Activated CD8-positive, alpha-beta memory T cell treated with anti-CD3 and anti-CD28 coated beads, Interleukin-2, amount 10 ng/mL, durations not matched to agents 7 days and 5 days (primary cell): Measurements from ENCODE around the gene PPP1R12B. TPM values are rescaled to one million over a fixed set of nuclear protein-coding genes. Genes with fewer than 3 reads are reported as not detected.
"Not testable (repeated sequence)": the region's sequence is repeated elsewhere in the genome, so short reads cannot be mapped to it uniquely, and the experiment has no call there.

Experiments
- ATAC-seq: fragments of 150-1000 bp; cut with Tn5 transposase; one replicate; pipeline ENCODE4 v1.10.0; 2021; ENCODE audit warnings: moderate library complexity
- CTCF ChIA-PET: fragments of 350-600 bp; sonication (Branson Sonifier 250); formaldehyde crosslinking; loops from one replicate; lab custom pipeline; 2021; ENCODE audit warnings: antibody characterized with exemption; lab: Charles Lee
- DNase-seq: peaks from one replicate; pipeline ENCODE4 v3.0.0-alpha.2; 2020
- H3K27ac Mint-ChIP-seq: one replicate; pipeline ENCODE4 v1.8.0; 2021; ENCODE audit warnings: mild to moderate bottlenecking, mixed read lengths
- H3K27me3 Mint-ChIP-seq: one replicate; pipeline ENCODE4 v1.8.0; 2021; ENCODE audit warnings: mixed read lengths
- H3K36me3 Mint-ChIP-seq: one replicate; pipeline ENCODE4 v1.8.0; 2021; ENCODE audit warnings: mild to moderate bottlenecking, mixed read lengths
- H3K4me1 Mint-ChIP-seq: one replicate; pipeline ENCODE4 v1.8.0; 2021; ENCODE audit warnings: mixed read lengths
- H3K4me3 Mint-ChIP-seq: one replicate; pipeline ENCODE4 v1.8.0; 2021; ENCODE audit warnings: mild to moderate bottlenecking, moderate library complexity, mixed read lengths
- H3K9me3 Mint-ChIP-seq: one replicate; pipeline ENCODE4 v1.8.0; 2022; ENCODE audit warnings: low read depth, mixed read lengths
- total RNA-seq, 2 experiments: library from RNA; stranded (reverse); gene quantifications; one replicate each; pipeline ENCODE4 v1.2.3, GENCODE V29; 2021

PPP1R12B gene
- total RNA-seq, 2 experiments from 2014 or later: 20.3 to 34.2 TPM

DNA sequence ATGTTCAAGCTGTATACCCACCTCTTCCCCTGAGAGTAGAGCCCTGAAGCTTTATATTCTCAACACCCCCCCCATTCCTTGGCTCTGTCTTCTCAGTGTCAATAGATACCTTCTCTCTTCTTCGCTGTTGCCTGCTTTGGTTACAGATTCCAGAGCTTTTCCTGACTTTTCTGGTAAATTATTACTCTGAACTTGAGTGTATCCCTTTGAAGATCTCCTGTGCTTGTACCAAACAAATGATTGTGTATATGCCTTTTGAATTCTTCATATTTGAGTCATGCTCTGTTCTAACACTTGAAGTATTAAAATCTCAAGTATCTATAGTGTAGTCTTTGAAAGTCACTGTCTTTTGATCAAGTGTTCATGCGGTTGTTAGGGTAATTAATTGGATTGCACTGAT, 32.0 kb downstream of the PPP1R12B start:
- ATAC-seq: peak; percentile 36
- H3K36me3 Mint-ChIP-seq, CTCF ChIA-PET: not testable (repeated sequence)

DNA sequence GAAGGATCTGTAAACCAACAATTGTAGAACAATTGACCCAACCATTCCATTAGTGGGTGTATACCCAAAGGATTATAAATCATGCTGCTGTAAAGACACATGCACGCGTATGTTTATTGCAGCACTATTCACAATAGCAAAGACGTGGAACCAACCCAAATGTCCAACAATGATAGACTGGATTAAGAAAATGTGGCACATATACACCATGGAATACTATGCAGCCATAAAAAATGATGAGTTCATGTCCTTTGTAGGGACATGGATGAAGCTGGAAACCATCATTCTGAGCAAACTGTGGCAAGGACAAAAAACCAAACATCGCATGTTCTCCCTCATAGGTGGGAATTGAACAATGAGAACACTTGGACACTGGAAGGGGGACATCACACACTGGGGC, 33.4 kb downstream of the PPP1R12B start:
- H3K4me1 Mint-ChIP-seq: peaks cover 11% of the 10 kb centered on the region
- H3K4me3 Mint-ChIP-seq, CTCF ChIA-PET, ATAC-seq, DNase-seq, H3K9me3 Mint-ChIP-seq, H3K27ac Mint-ChIP-seq, H3K27me3 Mint-ChIP-seq, H3K36me3 Mint-ChIP-seq: not testable (repeated sequence)

More for the DNA sequence above, 32.0 kb downstream of the PPP1R12B start:
- DNase-seq, H3K27ac Mint-ChIP-seq, H3K4me3 Mint-ChIP-seq, H3K27me3 Mint-ChIP-seq, H3K9me3 Mint-ChIP-seq: not testable (repeated sequence)
- H3K4me1 Mint-ChIP-seq: peaks cover 11% of the 10 kb centered on the region

GRCh38 chr1:202395831-202396230, 47.3 kb downstream of the PPP1R12B start:
- H3K9me3 Mint-ChIP-seq, CTCF ChIA-PET, H3K36me3 Mint-ChIP-seq, ATAC-seq, H3K27me3 Mint-ChIP-seq, DNase-seq, H3K27ac Mint-ChIP-seq, H3K4me1 Mint-ChIP-seq, H3K4me3 Mint-ChIP-seq: not testable (repeated sequence)

- H3K4me1 Mint-ChIP-seq: peaks cover 3% of the 10 kb centered on the region
- H3K36me3 Mint-ChIP-seq: no peaks in the 10 kb centered on the region
- no peak overlapping the region for H3K4me3 Mint-ChIP-seq
- H3K9me3 Mint-ChIP-seq: no peaks in the 10 kb centered on the region
- H3K27ac Mint-ChIP-seq: no peak overlapping the region
- DNase-seq (no peak), ATAC-seq (no peak)
- no peaks in the 10 kb centered on the region for H3K27me3 Mint-ChIP-seq
- CTCF ChIA-PET: no interaction called here
Measured at GRCh38 chr1:202397256-202397655, 48.8 kb downstream of the PPP1R12B start.

DNA sequence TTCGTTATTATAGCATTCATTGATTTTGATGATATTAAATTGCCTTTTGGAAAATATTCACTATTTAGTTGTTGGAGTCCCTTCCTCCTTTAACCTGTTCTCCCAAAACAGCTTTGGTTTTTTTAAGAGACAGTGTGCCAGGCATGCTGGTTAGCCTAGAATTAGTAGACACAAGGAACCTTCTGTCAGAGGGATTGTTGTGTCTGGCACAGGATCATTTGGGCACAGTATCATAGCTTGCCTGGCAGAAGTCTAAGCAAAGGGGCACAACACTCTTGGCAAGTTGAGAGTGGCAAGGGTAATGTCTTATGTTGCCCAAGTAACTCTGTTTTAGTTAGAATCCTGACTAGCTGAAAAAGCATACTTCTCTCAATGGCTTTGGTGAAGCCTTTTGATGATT, 49.9 kb downstream of the PPP1R12B start:
- H3K9me3 Mint-ChIP-seq, H3K36me3 Mint-ChIP-seq, DNase-seq, H3K4me3 Mint-ChIP-seq, ATAC-seq, H3K4me1 Mint-ChIP-seq, CTCF ChIA-PET, H3K27me3 Mint-ChIP-seq, H3K27ac Mint-ChIP-seq: not testable (repeated sequence)

GRCh38 chr1:202401771-202402170, 53.3 kb downstream of the PPP1R12B start:
- H3K36me3 Mint-ChIP-seq, H3K27me3 Mint-ChIP-seq, H3K27ac Mint-ChIP-seq, H3K9me3 Mint-ChIP-seq, ATAC-seq, H3K4me1 Mint-ChIP-seq, DNase-seq, CTCF ChIA-PET, H3K4me3 Mint-ChIP-seq: not testable (repeated sequence)

DNA sequence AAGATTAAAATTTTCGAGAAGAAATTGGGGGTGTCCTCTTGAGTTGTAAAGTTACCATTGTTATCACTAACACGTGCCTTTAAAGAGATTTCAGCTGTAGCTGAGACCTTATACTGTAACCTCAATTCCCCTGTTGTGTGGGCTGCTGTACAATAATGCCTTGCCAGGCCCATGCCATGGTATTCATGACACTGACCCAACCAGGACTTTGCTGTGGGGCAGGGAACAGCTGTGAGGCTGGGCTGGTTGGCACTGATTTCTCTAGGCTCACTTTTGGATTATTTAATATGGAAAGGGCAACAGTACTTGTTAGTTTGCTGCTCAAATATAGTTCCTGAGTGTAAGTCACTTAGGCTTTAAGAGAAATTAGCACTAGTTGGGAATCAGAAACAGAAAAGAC, 54.9 kb downstream of the PPP1R12B start:
- H3K4me1 Mint-ChIP-seq, H3K4me3 Mint-ChIP-seq, CTCF ChIA-PET, ATAC-seq, DNase-seq, H3K27ac Mint-ChIP-seq, H3K36me3 Mint-ChIP-seq, H3K9me3 Mint-ChIP-seq, H3K27me3 Mint-ChIP-seq: not testable (repeated sequence)

DNA sequence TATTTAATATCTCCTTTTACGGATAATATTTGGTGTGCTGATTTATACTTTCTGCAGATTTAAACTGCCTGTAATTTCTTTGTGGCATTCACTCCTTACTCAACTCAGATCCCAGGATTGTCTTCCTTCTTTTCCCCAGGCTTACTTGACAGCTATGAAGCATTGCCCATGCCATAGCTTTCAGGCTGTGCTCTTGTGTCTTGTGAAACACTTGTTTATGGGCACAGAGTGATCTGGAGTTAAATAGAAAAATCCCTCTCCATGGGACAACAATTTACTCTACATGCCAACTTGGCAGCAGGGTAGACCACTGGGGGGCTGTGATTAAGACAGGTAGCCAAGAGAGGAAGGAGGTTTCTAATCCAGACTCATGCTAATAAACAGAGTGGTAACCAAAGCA, 57.4 kb downstream of the PPP1R12B start:
- peaks cover 2% of the 10 kb centered on the region for H3K4me1 Mint-ChIP-seq
- no peaks in the 10 kb centered on the region for H3K36me3 Mint-ChIP-seq
- ATAC-seq (no peak), DNase-seq (no peak)
- H3K9me3 Mint-ChIP-seq: no peaks in the 10 kb centered on the region
- no peak overlapping the region for H3K27ac Mint-ChIP-seq
- H3K27me3 Mint-ChIP-seq: no peaks in the 10 kb centered on the region
- no peak overlapping the region for H3K4me3 Mint-ChIP-seq
- CTCF ChIA-PET: no interaction called here

GRCh38 chr1:202406896-202407295, 58.4 kb downstream of the PPP1R12B start:
- ATAC-seq, H3K27ac Mint-ChIP-seq: not testable (repeated sequence)

DNA sequence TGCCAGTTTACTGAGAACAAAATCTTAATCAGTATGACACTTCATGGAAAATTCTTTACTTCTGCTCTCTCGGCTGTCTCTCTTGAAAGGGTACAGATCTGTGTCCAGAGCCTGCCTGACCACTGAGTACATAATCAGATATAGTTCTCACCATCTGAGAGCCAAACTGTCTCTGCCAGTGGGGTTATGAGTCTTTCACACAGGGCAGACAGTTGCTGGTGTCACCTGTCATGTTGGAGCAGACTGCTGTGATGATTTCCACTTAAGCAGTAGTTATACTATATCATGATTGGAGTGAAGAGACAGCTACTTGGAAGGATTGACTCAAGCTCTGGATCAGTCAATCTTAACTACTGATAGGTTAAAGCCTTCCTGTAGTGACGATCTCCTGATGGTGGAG, 58.9 kb downstream of the PPP1R12B start:
- H3K36me3 Mint-ChIP-seq, CTCF ChIA-PET, DNase-seq, H3K27ac Mint-ChIP-seq, H3K4me1 Mint-ChIP-seq, H3K27me3 Mint-ChIP-seq, H3K9me3 Mint-ChIP-seq, H3K4me3 Mint-ChIP-seq, ATAC-seq: not testable (repeated sequence)

More at GRCh38 chr1:202406896-202407295, 58.4 kb downstream of the PPP1R12B start:
- DNase-seq, H3K4me3 Mint-ChIP-seq, H3K9me3 Mint-ChIP-seq, CTCF ChIA-PET, H3K4me1 Mint-ChIP-seq, H3K27me3 Mint-ChIP-seq, H3K36me3 Mint-ChIP-seq: not testable (repeated sequence)

GRCh38 chr1:202410251-202410650, 61.8 kb downstream of the PPP1R12B start:
- H3K36me3 Mint-ChIP-seq, ATAC-seq, H3K27me3 Mint-ChIP-seq, H3K4me1 Mint-ChIP-seq, H3K27ac Mint-ChIP-seq, H3K4me3 Mint-ChIP-seq, CTCF ChIA-PET, DNase-seq, H3K9me3 Mint-ChIP-seq: not testable (repeated sequence)

- H3K4me1 Mint-ChIP-seq, H3K4me3 Mint-ChIP-seq, H3K27ac Mint-ChIP-seq, H3K9me3 Mint-ChIP-seq, H3K36me3 Mint-ChIP-seq, H3K27me3 Mint-ChIP-seq, ATAC-seq, DNase-seq, CTCF ChIA-PET: not testable (repeated sequence)
Measured at GRCh38 chr1:202410854-202411357, 62.4 kb downstream of the PPP1R12B start.

- H3K4me1 Mint-ChIP-seq: no peaks in the 10 kb centered on the region
- H3K27ac Mint-ChIP-seq: no peak overlapping the region
- CTCF ChIA-PET: no interaction called here
- DNase-seq (no peak), ATAC-seq (no peak)
- H3K36me3 Mint-ChIP-seq: no peaks in the 10 kb centered on the region
- no peaks in the 10 kb centered on the region for H3K27me3 Mint-ChIP-seq
- H3K9me3 Mint-ChIP-seq: no peaks in the 10 kb centered on the region
- H3K4me3 Mint-ChIP-seq: no peak overlapping the region
Measured at GRCh38 chr1:202411422-202411821, 62.9 kb downstream of the PPP1R12B start.

- H3K4me1 Mint-ChIP-seq, H3K27ac Mint-ChIP-seq, H3K4me3 Mint-ChIP-seq, H3K27me3 Mint-ChIP-seq, CTCF ChIA-PET, DNase-seq, H3K9me3 Mint-ChIP-seq, H3K36me3 Mint-ChIP-seq, ATAC-seq: not testable (repeated sequence)
Measured at GRCh38 chr1:202412421-202412820, 63.9 kb downstream of the PPP1R12B start.

GRCh38 chr1:202416641-202417040, 68.1 kb downstream of the PPP1R12B start:
- DNase-seq (no peak), ATAC-seq (no peak)
- Mint-ChIP-seq H3K27me3 (no peaks in the 10 kb centered on the region), H3K4me1 (no peaks in the 10 kb centered on the region), H3K9me3 (no peaks in the 10 kb centered on the region), H3K4me3 (no peak overlapping the region), H3K36me3 (no peaks in the 10 kb centered on the region), H3K27ac (no peak overlapping the region)
- CTCF ChIA-PET: no interaction called here
